WTC11 (cell line): ENCODE measurements around the gene PRKN. TPM values are rescaled to one million over a fixed set of nuclear protein-coding genes. Genes with fewer than 3 reads are reported as not detected.

Source experiments
- ATAC-seq: fragments of 200-7000 bp; cut with Tn5 transposase; 2 replicates; pipeline ENCODE4 v1.10.0; 2021; ENCODE audit warnings: mild to moderate bottlenecking, moderate library complexity
- CTCF ChIA-PET: fragments of 300-600 bp; sonication (Branson Sonifier 250); formaldehyde crosslinking; loops from one replicate; lab custom pipeline; 2021; ENCODE audit warnings: antibody characterized with exemption; lab: Charles Lee
- POLR2A ChIA-PET: fragments of 350-600 bp; sonication (Branson Sonifier 250); formaldehyde crosslinking; loops from one replicate; lab custom pipeline; 2021; ENCODE audit warnings: antibody characterized with exemption; lab: Charles Lee
- DNase-seq: peaks from one replicate; pipeline ENCODE4 v3.0.0; 2021; ENCODE audit warnings: low spot score
- H3K27ac Mint-ChIP-seq: 2 replicates; pipeline ENCODE4 v1.8.0; 2021; ENCODE audit warnings: mixed read lengths
- H3K27me3 Mint-ChIP-seq: 2 replicates; pipeline ENCODE4 v1.8.0; 2021; ENCODE audit warnings: low read depth, mild to moderate bottlenecking, moderate library complexity, mixed read lengths
- H3K36me3 Mint-ChIP-seq: 2 replicates; pipeline ENCODE4 v1.8.0; 2021; ENCODE audit warnings: mixed read lengths
- H3K4me1 Mint-ChIP-seq: 2 replicates; pipeline ENCODE4 v1.8.0; 2022; ENCODE audit warnings: mixed read lengths
- H3K4me3 Mint-ChIP-seq: 2 replicates; pipeline ENCODE4 v1.8.0; 2021; ENCODE audit warnings: mild to moderate bottlenecking, moderate library complexity, mixed read lengths
- H3K9me3 Mint-ChIP-seq: 2 replicates; pipeline ENCODE4 v1.8.0; 2021; ENCODE audit warnings: mixed read lengths
- ATF3 ChIP-seq: sonication (generic); formaldehyde crosslinking; conservative IDR thresholded peaks from 2 replicates; pipeline ENCODE4 v1.8.1; 2022; ENCODE audit warnings: mild to moderate bottlenecking, missing genetic modification reagents
- CBFB ChIP-seq: sonication (generic); formaldehyde crosslinking; IDR thresholded peaks from 2 replicates; pipeline ENCODE4 v1.8.1; 2022; ENCODE audit warnings: mild to moderate bottlenecking, low read depth, missing genetic modification reagents
- E2F1 ChIP-seq: sonication (generic); formaldehyde crosslinking; IDR thresholded peaks from 2 replicates; pipeline ENCODE4 v1.8.0; 2022; ENCODE audit warnings: mild to moderate bottlenecking, missing genetic modification reagents
- GABPB1 ChIP-seq: sonication (generic); formaldehyde crosslinking; IDR thresholded peaks from 2 replicates; pipeline ENCODE4 v1.8.1; 2023; ENCODE audit warnings: mild to moderate bottlenecking, missing genetic modification reagents
- MLX ChIP-seq: sonication (generic); formaldehyde crosslinking; IDR thresholded peaks from 2 replicates; pipeline ENCODE4 v1.8.1; 2023; ENCODE audit warnings: mild to moderate bottlenecking, missing genetic modification reagents, moderate library complexity
- NFE2L1 ChIP-seq: sonication (generic); formaldehyde crosslinking; IDR thresholded peaks from 2 replicates; pipeline ENCODE4 v1.8.1; 2023; ENCODE audit warnings: missing genetic modification reagents
- NR2C2 ChIP-seq: sonication (generic); formaldehyde crosslinking; IDR thresholded peaks from 2 replicates; pipeline ENCODE4 v1.8.0; 2022; ENCODE audit warnings: mild to moderate bottlenecking, missing genetic modification reagents
- PRRX2 ChIP-seq: fragments of 250-450 bp; sonication (Bioruptor Pico); IDR thresholded peaks from 2 replicates; pipeline ENCODE4 v1.8.0; 2021; ENCODE audit warnings: mild to moderate bottlenecking
- SMAD3 ChIP-seq: sonication (generic); formaldehyde crosslinking; IDR thresholded peaks from 2 replicates; pipeline ENCODE4 v1.8.0; 2022; ENCODE audit warnings: missing genetic modification reagents, mild to moderate bottlenecking, borderline replicate concordance
- SOX15 ChIP-seq: fragments of 250-450 bp; sonication (Bioruptor Pico); IDR thresholded peaks from 2 replicates; pipeline ENCODE4 v1.9.0; 2021; ENCODE audit warnings: mild to moderate bottlenecking
- TCF7 ChIP-seq: sonication (generic); formaldehyde crosslinking; IDR thresholded peaks from 2 replicates; pipeline ENCODE4 v1.8.0; 2022; ENCODE audit warnings: mild to moderate bottlenecking, low read depth, missing genetic modification reagents, moderate library complexity
- TEAD4 ChIP-seq: sonication (generic); formaldehyde crosslinking; IDR thresholded peaks from 2 replicates; pipeline ENCODE4 v1.8.0; 2022; ENCODE audit warnings: mild to moderate bottlenecking, missing genetic modification reagents
- ZMAT4 ChIP-seq: fragments of 250-450 bp; sonication (Bioruptor Pico); IDR thresholded peaks from 2 replicates; pipeline ENCODE4 v1.9.0; 2021; ENCODE audit warnings: mild to moderate bottlenecking
- ZNF396 ChIP-seq: fragments of 250-450 bp; sonication (Bioruptor Pico); IDR thresholded peaks from 2 replicates; pipeline ENCODE4 v1.8.0; 2021; ENCODE audit warnings: mild to moderate bottlenecking, moderate library complexity, borderline replicate concordance
- ZNF425 ChIP-seq: fragments of 250-450 bp; sonication (Bioruptor Pico); conservative IDR thresholded peaks from 2 replicates; pipeline ENCODE4 v1.9.0; 2021; ENCODE audit warnings: mild to moderate bottlenecking
- ZNF532 ChIP-seq: fragments of 250-450 bp; sonication (Bioruptor Pico); IDR thresholded peaks from 2 replicates; pipeline ENCODE4 v1.9.0; 2021; ENCODE audit warnings: mild to moderate bottlenecking, borderline replicate concordance
- total RNA-seq: library from RNA; stranded (reverse); gene quantifications from 3 replicates; pipeline ENCODE4 v1.2.3, GENCODE V29; 2021

The PRKN gene
- total RNA-seq, 1 experiment from 2014 or later: 0.59 TPM

- TF ChIP-seq E2F1 (CRISPR knock-in tag) (no peak), MLX (no peak), PRRX2 (CRISPR knock-in tag) (no peak), SOX15 (no peak), ATF3 (CRISPR knock-in tag) (no peak)
Measured at GRCh38 chr6:161750686-161751085, 976.9 kb downstream of the PRKN start (continued).

GRCh38 chr6:161749576-161749975 lies 978.0 kb downstream of the PRKN start:
- ATAC-seq: no peak
- POLR2A ChIA-PET: no interaction called here
- no peaks in the 10 kb centered on the region for H3K9me3 Mint-ChIP-seq
- CTCF ChIA-PET: interaction anchor here (0.7 to 1.8 kb wide), 9 partner anchors 10 to 174 kb away, joined by 3 to 9 read pairs (median 3); no protein-coding TSS in a partner anchor
- H3K4me1 Mint-ChIP-seq: 0 out of 2 replicates have a peak, but pooled peaks cover 2% of the 10 kb centered on the region
- no peaks in the 10 kb centered on the region for H3K27me3 Mint-ChIP-seq
- H3K27ac Mint-ChIP-seq: no peak overlapping the region
- no peak overlapping the region for H3K4me3 Mint-ChIP-seq
- TF ChIP-seq ZNF396 (CRISPR knock-in tag): no peak
- no peak for TF ChIP-seq NR2C2 (CRISPR knock-in tag)
- no peak for TF ChIP-seq GABPB1 (CRISPR knock-in tag)
- TF ChIP-seq TEAD4 (CRISPR knock-in tag): no peak
- no peak for TF ChIP-seq ZNF425 (CRISPR knock-in tag)
- TF ChIP-seq SOX15: no peak
- TF ChIP-seq ZNF532: no peak
- TF ChIP-seq CBFB (CRISPR knock-in tag): no peak
- TF ChIP-seq ZMAT4 (CRISPR knock-in tag): no peak
- TF ChIP-seq TCF7 (CRISPR knock-in tag): no peak
- no peak for TF ChIP-seq NFE2L1
- TF ChIP-seq SMAD3 (CRISPR knock-in tag): no peak
- H3K36me3 Mint-ChIP-seq: no peaks in the 10 kb centered on the region
- no peak for DNase-seq
